ENCODE results near the gene STXBP2. TPM values are rescaled to one million over a fixed set of nuclear protein-coding genes. Genes with fewer than 3 reads are reported as not detected.

STXBP2 gene
- total and polyA plus RNA-seq, 4 donors = 80.3 to 455 (median 195) TPM

GRCh38 chr19:7639863-7640348 is 3.0 kb downstream of the STXBP2 start:
- Histone ChIP-seq H3K27ac (ENCODE audit: low read depth in 1 of 2, low read length in 1 of 2) (no peak overlapping the region), H3K27me3 (ENCODE audit: control insufficient read depth in 3 of 3, insufficient read depth in 3 of 3, low read length in 2 of 3) (peaks cover 0 to 3% (median 0%) of the 10 kb centered on the region in 3 donors), H3K36me3 (ENCODE audit: control insufficient read depth in 4 of 4, insufficient read depth in 4 of 4, low read length in 4 of 4) (peaks cover 0 to 10% (median 3%) of the 10 kb centered on the region in 4 donors), H3K4me3 (no peak overlapping the region), H3K9ac (ENCODE audit: insufficient read depth in 1 of 2, low read length in 2 of 2) (no peak overlapping the region), H3K9me3 (ENCODE audit: control insufficient read depth in 4 of 4, insufficient read depth in 3 of 4, low read length in 3 of 4) (peaks cover 0 to 2% (median 0%) of the 10 kb centered on the region in 4 donors), H3K4me1 (ENCODE audit: control insufficient read depth in 5 of 5, insufficient read depth in 5 of 5, low read length in 5 of 5) (peaks cover 0 to 16% (median 0%) of the 10 kb centered on the region in 5 donors)
- DNase-seq (no peak), ATAC-seq (ENCODE audit: insufficient read depth, low FRiP score) (no peak)
- WGBS, 2 donors = 93 to 96% methylated on average over 13 of the region's 13 CpGs
- TF ChIP-seq CTCF (IDR thresholded peaks at IDR 0.05; ENCODE audit: control extremely low read depth, extremely low read depth) = no peak

GRCh38 chr19:7640803-7641202 is 3.9 kb downstream of the STXBP2 start:
- DNase-seq (no peak), ATAC-seq (ENCODE audit: insufficient read depth, low FRiP score) (no peak)
- H3K4me1 ChIP-seq (ENCODE audit: control insufficient read depth in 5 of 5, insufficient read depth in 5 of 5, low read length in 5 of 5) = peaks cover 0 to 16% (median 0%) of the 10 kb centered on the region in 5 donors
- no peak overlapping the region for H3K4me3 ChIP-seq
- peaks cover 0 to 2% (median 0%) of the 10 kb centered on the region in 4 donors for H3K9me3 ChIP-seq (ENCODE audit: control insufficient read depth in 4 of 4, insufficient read depth in 3 of 4, low read length in 3 of 4)
- no peak overlapping the region for H3K27ac ChIP-seq (ENCODE audit: low read depth in 1 of 2, low read length in 1 of 2)
- H3K9ac ChIP-seq (ENCODE audit: insufficient read depth in 1 of 2, low read length in 2 of 2) = no peak overlapping the region
- H3K27me3 ChIP-seq (ENCODE audit: control insufficient read depth in 3 of 3, insufficient read depth in 3 of 3, low read length in 2 of 3) = peaks cover 0 to 3% (median 0%) of the 10 kb centered on the region in 3 donors
- TF ChIP-seq CTCF (IDR thresholded peaks at IDR 0.05; ENCODE audit: control extremely low read depth, extremely low read depth) = no peak
- peaks cover 0 to 12% (median 3%) of the 10 kb centered on the region in 4 donors for H3K36me3 ChIP-seq (ENCODE audit: control insufficient read depth in 4 of 4, insufficient read depth in 4 of 4, low read length in 4 of 4)
- WGBS, 2 donors = 93 to 96% methylated on average over 11 of the region's 11 CpGs

- Histone ChIP-seq H3K9me3 (ENCODE audit: control insufficient read depth in 4 of 4, insufficient read depth in 3 of 4, low read length in 3 of 4) (peaks cover 0 to 2% (median 0%) of the 10 kb centered on the region in 4 donors), H3K9ac (ENCODE audit: insufficient read depth in 1 of 2, low read length in 2 of 2) (no peak overlapping the region), H3K27me3 (ENCODE audit: control insufficient read depth in 3 of 3, insufficient read depth in 3 of 3, low read length in 2 of 3) (no peaks in the 10 kb centered on the region), H3K4me1 (ENCODE audit: control insufficient read depth in 5 of 5, insufficient read depth in 5 of 5, low read length in 5 of 5) (peaks cover 0 to 13% (median 0%) of the 10 kb centered on the region in 5 donors), H3K4me3 (no peak overlapping the region), H3K36me3 (ENCODE audit: control insufficient read depth in 4 of 4, insufficient read depth in 4 of 4, low read length in 4 of 4) (peaks cover 0 to 14% (median 3%) of the 10 kb centered on the region in 4 donors), H3K27ac (ENCODE audit: low read depth in 1 of 2, low read length in 1 of 2) (no peak overlapping the region)
- DNase-seq = no peak
- ATAC-seq (ENCODE audit: insufficient read depth, low FRiP score) = no peak
- 90 to 91% methylated on average over 43 of the region's 43 CpGs for WGBS, 2 donors
- TF ChIP-seq CTCF (IDR thresholded peaks at IDR 0.05; ENCODE audit: control extremely low read depth, extremely low read depth) = no peak
These were observed 4.7 kb downstream of the STXBP2 start for GRCh38 chr19:7641290-7642276.
